ENCODE measurements around the gene GFPT1.

DNA sequence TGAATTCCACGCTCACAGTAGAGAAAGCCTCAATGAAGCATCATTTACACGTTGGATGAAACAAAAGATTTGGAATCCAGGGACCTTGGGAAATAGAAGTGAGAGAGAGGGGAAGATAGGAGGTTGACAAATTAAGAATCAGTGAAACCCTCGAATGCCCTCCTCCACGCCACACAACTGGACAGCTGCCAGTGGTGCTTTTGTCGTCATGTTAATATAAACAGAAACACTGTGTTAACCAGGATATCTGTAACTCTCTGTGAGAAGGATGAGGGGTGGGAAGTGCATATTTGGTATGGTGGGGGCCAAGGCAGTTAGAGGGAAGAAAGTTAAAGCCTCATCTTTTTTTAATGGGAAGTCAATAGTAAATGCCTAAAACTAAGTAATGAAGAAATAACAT, 108.7 kb downstream of the GFPT1 start:
- TF ChIP-seq, protein P1, sequence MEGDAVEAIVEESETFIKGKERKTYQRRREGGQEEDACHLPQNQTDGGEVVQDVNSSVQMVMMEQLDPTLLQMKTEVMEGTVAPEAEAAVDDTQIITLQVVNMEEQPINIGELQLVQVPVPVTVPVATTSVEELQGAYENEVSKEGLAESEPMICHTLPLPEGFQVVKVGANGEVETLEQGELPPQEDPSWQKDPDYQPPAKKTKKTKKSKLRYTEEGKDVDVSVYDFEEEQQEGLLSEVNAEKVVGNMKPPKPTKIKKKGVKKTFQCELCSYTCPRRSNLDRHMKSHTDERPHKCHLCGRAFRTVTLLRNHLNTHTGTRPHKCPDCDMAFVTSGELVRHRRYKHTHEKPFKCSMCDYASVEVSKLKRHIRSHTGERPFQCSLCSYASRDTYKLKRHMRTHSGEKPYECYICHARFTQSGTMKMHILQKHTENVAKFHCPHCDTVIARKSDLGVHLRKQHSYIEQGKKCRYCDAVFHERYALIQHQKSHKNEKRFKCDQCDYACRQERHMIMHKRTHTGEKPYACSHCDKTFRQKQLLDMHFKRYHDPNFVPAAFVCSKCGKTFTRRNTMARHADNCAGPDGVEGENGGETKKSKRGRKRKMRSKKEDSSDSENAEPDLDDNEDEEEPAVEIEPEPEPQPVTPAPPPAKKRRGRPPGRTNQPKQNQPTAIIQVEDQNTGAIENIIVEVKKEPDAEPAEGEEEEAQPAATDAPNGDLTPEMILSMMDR (IDR thresholded peaks at IDR 0.05; ENCODE audit: low read depth, low read length) = no peak
- TF ChIP-seq MAX (IDR thresholded peaks at IDR 0.05; ENCODE audit: low read depth, low read length) (no peak), MYC (IDR thresholded peaks at IDR 0.05; ENCODE audit: low read depth, low read length) (no peak), POLR2A (IDR thresholded peaks at IDR 0.05; ENCODE audit: extremely low read depth, insufficient read length) (no peak)

All from NB4 (cell line).